Measurements from ENCODE around the gene SLX4. TPM values are rescaled to one million over a fixed set of nuclear protein-coding genes. Genes with fewer than 3 reads are reported as not detected.

SLX4 gene
- total RNA-seq, 3 donors from 2014 or later: 7.6 to 9.1 (median 8.6) TPM

DNA sequence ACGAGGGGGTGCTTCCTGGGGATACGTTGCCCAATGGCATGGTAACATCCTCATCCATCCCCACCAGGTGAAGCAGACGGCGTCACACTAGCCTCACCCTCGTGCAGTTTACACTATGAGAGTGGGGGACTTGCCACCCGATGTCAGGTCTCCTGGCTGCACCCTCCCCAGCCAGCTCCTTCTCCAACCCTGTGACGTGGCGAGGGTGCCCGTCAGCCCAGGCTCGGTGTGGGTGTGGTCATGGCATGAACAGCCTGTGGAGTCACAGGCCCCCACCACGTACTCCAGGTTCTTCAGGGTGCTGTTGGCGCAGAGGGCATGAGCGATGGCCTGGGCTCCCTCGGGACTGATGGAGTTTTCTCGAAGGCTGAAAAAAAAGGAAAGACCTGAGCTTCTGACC is 62.5 kb downstream of the SLX4 start:
- Mint-ChIP-seq H3K4me3 (no peak overlapping the region), H3K4me1 (ENCODE audit: low read depth) (peaks cover 2% of the 10 kb centered on the region), H3K36me3 (ENCODE audit: insufficient read depth) (peaks cover 37% of the 10 kb centered on the region), H3K9me3 (no peaks in the 10 kb centered on the region), H3K27me3 (ENCODE audit: low read depth) (no peaks in the 10 kb centered on the region)
- DNase-seq: no peak
- ATAC-seq: no peak

DNA sequence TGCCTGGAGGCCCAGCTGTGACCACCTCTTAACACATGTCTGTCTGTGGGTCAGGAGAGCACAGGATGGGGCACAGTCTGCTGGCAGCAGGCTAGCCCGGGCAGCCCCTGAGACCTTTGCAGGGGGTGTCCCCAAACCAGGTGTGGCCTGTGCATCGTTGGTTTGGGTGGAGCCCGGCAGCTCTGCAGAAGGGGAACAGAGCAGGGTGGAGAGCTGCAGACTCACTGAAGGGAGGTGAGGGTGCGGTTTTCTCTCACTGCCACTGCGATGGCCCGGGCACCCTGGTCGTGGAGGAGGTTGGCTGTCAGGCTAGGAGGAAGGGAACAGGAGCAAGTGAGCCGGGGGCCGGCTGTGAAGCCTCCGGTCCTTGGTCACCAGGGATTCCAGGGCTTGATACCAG is 63.0 kb downstream of the SLX4 start:
- H3K9me3 Mint-ChIP-seq: no peaks in the 10 kb centered on the region
- no peaks in the 10 kb centered on the region for H3K27me3 Mint-ChIP-seq (ENCODE audit: low read depth)
- no peak overlapping the region for H3K4me3 Mint-ChIP-seq
- peaks cover 2% of the 10 kb centered on the region for H3K4me1 Mint-ChIP-seq (ENCODE audit: low read depth)
- no peak for ATAC-seq
- H3K36me3 Mint-ChIP-seq (ENCODE audit: insufficient read depth): peaks cover 36% of the 10 kb centered on the region
- no peak for DNase-seq

DNA sequence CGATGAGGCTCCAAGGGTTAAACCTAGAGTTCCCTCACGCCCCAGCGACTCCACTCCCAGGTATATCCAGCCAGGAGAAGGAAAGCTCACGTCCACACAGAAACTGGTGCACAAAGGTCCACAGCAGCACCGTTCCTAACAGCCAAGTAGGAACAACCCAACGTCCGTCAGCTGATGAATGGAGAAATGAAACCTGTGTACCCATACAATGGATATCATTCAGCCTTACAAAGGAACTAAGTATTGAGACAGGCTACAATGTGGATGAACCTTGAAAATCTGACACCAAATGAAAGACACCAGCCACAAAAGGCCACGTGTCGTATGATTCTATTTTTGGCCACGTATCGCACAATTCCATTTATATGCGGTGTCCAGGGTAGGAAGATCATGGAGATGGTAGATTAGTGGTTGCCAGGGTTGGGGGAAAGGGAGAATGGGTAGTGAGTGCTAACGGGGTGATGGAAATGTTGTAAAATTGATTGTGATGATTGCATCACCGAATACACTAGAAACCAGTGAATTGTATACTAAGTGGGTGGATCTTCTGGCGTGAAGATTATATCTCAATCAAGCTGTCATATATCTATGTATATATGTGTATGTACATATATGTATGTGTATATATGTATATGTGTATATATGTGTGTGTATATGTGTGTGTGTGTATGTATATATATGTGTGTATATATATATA is 64.3 kb downstream of the SLX4 start:
- H3K9me3 Mint-ChIP-seq: no peaks in the 10 kb centered on the region
- ATAC-seq: no peak
- no peak overlapping the region for H3K4me3 Mint-ChIP-seq
- H3K4me1 Mint-ChIP-seq (ENCODE audit: low read depth): peaks cover 2% of the 10 kb centered on the region
- no peak for DNase-seq
- no peaks in the 10 kb centered on the region for H3K27me3 Mint-ChIP-seq (ENCODE audit: low read depth)
- peaks cover 32% of the 10 kb centered on the region for H3K36me3 Mint-ChIP-seq (ENCODE audit: insufficient read depth)

DNA sequence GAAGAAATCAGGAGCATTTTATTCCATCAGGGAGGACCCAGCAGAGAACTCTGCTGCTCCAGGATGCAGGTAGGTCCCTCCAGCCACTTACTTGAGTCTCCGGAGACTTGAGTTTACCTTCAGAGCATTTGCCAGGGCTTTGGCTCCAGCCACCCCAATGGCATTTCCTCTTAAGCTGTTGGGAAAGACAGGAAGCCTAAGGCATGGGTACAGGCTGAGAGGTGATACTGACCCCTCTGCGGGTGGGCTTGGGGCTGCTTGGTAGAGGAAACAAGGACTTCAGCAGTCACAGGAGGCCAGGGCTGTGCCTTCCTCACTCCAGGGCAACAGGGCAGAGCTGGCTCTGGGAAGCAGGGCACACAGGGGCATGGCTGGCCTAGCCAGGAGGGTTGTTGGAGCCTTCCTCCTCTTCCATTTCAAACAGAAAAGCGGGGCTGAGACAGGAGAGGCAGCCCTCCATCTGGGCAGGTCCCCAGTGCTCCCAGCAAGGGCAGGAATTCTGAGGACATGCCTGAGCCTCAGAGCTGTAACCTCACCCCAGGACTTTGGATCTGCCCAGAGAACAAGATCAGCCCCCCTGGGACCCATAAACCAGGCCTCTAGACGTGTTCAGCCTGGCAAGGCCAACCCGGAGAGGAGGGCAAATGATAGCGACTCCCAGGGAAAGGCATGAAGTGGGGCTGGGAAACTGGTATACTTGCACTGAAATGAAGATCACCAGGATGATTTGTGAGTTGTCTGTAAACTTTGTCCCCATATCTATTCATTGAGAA is 68.6 kb downstream of the SLX4 start:
- DNase-seq (no peak), ATAC-seq (no peak)
- peaks cover 12% of the 10 kb centered on the region for H3K36me3 Mint-ChIP-seq (ENCODE audit: insufficient read depth)
- no peaks in the 10 kb centered on the region for H3K4me1 Mint-ChIP-seq (ENCODE audit: low read depth)
- no peaks in the 10 kb centered on the region for H3K9me3 Mint-ChIP-seq
- H3K27me3 Mint-ChIP-seq (ENCODE audit: low read depth): no peaks in the 10 kb centered on the region
- no peak overlapping the region for H3K4me3 Mint-ChIP-seq

DNA sequence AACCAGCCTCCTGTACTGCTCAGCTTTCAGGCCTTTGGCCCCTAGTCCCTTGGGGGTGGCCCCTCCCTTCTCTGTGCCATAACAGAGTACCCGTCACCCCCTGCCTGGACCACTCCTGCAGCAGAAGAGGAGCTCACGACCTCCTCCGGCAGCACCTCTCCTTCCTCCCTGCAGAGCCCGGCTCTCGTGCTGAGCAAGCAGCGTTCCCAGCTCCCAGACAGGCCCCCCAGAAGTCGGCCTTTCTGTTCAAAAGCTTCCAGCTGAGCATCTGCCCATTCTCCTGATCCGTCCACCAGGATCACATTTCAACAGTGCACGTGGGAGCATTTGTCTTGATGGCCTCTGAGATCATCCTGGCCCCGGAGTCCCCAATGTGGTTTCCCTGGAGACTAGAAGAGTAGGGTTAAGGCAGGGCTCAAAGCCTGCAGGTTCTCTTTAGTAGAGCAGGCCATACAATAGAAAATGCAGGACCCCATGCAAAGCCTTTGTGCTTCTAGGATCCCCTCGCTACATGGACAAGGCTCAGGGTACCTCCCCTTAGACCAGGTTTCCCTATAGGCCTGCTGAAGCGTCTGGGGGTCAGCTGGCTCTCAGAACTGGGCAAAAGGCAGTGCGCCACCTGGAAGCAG is 69.8 kb downstream of the SLX4 start:
- ATAC-seq (no peak), DNase-seq (no peak)
- H3K4me1 Mint-ChIP-seq (ENCODE audit: low read depth): no peaks in the 10 kb centered on the region
- H3K9me3 Mint-ChIP-seq: no peaks in the 10 kb centered on the region
- H3K36me3 Mint-ChIP-seq (ENCODE audit: insufficient read depth): peaks cover 8% of the 10 kb centered on the region
- H3K27me3 Mint-ChIP-seq (ENCODE audit: low read depth): no peaks in the 10 kb centered on the region
- no peak overlapping the region for H3K4me3 Mint-ChIP-seq

DNA sequence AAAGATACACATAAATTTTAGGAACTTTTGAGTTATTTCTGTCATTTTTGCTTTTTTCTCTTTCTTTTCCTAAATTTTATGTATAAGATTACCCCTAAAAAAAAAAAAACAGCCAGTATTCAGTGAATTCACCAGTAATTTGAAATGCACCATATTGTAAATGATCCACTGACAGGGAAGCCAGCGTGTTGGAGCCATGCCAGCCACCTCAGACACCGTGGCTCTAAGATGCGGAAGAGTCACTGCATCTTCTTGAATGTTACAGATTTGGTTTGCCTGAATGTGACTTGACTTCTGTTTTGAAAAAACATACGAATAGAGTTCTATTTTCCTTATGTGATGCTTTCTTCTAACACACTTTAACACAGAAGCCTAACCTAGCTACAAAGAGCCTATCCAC is 73.2 kb downstream of the SLX4 start:
- Mint-ChIP-seq H3K4me3 (no peak overlapping the region), H3K4me1 (ENCODE audit: low read depth) (peaks cover 2% of the 10 kb centered on the region), H3K27me3 (ENCODE audit: low read depth) (no peaks in the 10 kb centered on the region), H3K36me3 (ENCODE audit: insufficient read depth) (peaks cover 19% of the 10 kb centered on the region), H3K9me3 (no peaks in the 10 kb centered on the region)
- ATAC-seq: no peak
- DNase-seq: no peak

DNA sequence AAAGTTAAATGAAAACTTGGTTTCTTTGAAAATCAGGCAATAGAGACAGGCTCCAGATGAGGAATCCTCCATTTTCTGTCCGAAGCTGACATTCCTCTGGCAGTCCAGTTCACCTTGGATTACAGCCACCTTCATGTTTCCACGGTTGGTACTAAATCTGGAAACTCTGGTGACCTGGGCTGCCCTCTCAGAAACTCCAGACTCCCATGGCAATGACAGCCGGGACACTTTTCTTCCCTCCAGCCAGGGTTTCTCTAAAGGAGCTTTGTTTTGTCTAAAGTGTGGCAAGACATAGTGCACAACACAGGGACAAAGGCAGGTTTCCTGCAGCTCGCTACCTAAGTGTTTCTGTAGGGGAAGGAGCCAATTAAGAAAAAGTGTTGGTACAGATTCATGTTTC is 74.6 kb downstream of the SLX4 start:
- Mint-ChIP-seq H3K4me1 (ENCODE audit: low read depth) (peaks cover 2% of the 10 kb centered on the region), H3K4me3 (no peak overlapping the region), H3K9me3 (no peaks in the 10 kb centered on the region), H3K27me3 (ENCODE audit: low read depth) (no peaks in the 10 kb centered on the region), H3K36me3 (ENCODE audit: insufficient read depth) (peaks cover 22% of the 10 kb centered on the region)
- no peak for ATAC-seq
- DNase-seq: no peak

DNA sequence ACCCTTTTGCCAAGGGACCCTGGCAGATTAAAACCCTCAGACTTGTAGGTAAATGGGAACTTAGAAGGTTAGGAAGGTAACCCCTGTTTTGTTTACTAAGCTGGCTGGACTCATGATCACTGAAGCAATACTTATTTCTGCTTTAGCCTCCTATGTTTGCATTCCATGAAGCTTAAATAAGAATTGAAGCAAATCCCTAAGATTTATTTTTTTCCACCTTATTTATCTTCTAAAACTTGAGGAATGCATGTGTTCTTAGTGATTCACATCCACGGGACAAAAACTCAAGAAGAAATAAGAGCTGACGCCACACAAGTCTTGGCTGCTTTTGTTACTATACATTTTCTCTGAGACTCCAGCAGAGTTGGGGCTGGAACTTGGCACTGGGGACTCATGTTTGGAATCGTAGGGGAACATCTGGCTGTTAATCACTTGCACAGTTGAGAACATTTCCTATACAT is 75.1 kb downstream of the SLX4 start:
- Mint-ChIP-seq H3K4me1 (ENCODE audit: low read depth) (peaks cover 2% of the 10 kb centered on the region), H3K36me3 (ENCODE audit: insufficient read depth) (peaks cover 22% of the 10 kb centered on the region), H3K27me3 (ENCODE audit: low read depth) (no peaks in the 10 kb centered on the region), H3K4me3 (no peak overlapping the region), H3K9me3 (no peaks in the 10 kb centered on the region)
- ATAC-seq (no peak), DNase-seq (no peak)

DNA sequence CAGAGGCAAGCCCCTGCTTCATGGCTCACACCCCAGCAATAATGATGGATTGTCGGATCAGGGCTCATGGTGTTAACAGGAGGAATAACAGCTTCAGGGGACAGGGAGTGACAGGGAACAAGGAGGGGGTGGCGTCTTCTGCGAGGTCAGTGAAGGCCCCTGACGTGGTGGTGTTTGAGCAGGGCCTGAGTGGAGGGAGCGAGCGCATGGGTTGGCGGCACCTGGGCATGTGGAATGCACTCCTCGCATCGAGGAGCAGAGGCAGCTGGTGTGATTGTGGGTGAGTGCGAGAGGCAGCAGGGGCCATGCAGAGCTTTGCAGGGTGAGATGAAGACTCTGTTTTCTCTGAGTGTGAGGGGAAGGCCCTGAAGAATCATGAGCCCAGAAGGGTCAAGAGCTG is 77.3 kb downstream of the SLX4 start:
- H3K4me3 Mint-ChIP-seq: no peak overlapping the region
- peaks cover 19% of the 10 kb centered on the region for H3K36me3 Mint-ChIP-seq (ENCODE audit: insufficient read depth)
- peaks cover 2% of the 10 kb centered on the region for H3K4me1 Mint-ChIP-seq (ENCODE audit: low read depth)
- no peaks in the 10 kb centered on the region for H3K27me3 Mint-ChIP-seq (ENCODE audit: low read depth)
- no peaks in the 10 kb centered on the region for H3K9me3 Mint-ChIP-seq
- ATAC-seq (no peak), DNase-seq (no peak)

DNA sequence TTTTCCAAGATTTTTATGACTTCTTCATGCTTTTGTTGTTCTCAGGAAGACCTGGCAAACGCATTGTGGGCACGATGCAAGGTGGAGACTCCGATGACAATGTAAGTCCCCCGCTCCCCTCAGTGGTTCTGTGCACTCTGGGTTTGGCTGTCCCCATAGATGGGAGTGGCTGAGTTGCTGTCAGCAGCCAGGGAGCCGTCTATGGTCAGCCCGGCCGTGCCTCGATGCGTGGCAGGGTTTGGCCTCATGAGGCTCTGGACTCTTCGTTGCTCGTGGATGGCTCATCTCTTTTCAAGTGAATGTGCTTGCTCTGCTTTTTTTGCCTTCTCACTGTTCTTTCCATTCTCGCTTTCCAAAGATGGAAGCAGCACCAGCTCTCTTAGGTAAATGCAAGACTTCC is 78.7 kb downstream of the SLX4 start:
- peaks cover 5% of the 10 kb centered on the region for H3K4me1 Mint-ChIP-seq (ENCODE audit: low read depth)
- DNase-seq (no peak), ATAC-seq (no peak)
- H3K27me3 Mint-ChIP-seq (ENCODE audit: low read depth): no peaks in the 10 kb centered on the region
- H3K36me3 Mint-ChIP-seq (ENCODE audit: insufficient read depth): peaks cover 28% of the 10 kb centered on the region
- no peaks in the 10 kb centered on the region for H3K9me3 Mint-ChIP-seq
- H3K4me3 Mint-ChIP-seq: no peak overlapping the region

Other genes starting within 250 kb of the SLX4 start
- 10 to 100 TPM; 12.7 to 13.2 (median 12.7) TPM for gene ZSCAN32, start 210.6 kb downstream of the SLX4 start, total RNA-seq
- gene ZNF174, start 210.4 kb downstream of the SLX4 start, total RNA-seq: 1 to 10 TPM; 8.9 to 10.0 (median 9.2) TPM
- gene ZNF597, start 168.1 kb downstream of the SLX4 start, total RNA-seq: 1 to 10 TPM; 1.2 to 1.5 (median 1.3) TPM
- 10 to 100 TPM; 27.3 to 29.3 (median 27.8) TPM for gene NAA60, start 167.9 kb downstream of the SLX4 start, total RNA-seq
- gene C16orf90, start 116.1 kb downstream of the SLX4 start, total RNA-seq: not detected
- 10 to 100 TPM; 12.0 to 15.0 (median 14.8) TPM for gene CLUAP1, start 110.6 kb downstream of the SLX4 start, total RNA-seq
- gene NLRC3, start 34.2 kb downstream of the SLX4 start, total RNA-seq: 1 to 10 TPM; 7.8 to 8.3 (median 7.9) TPM
- gene DNASE1, start 43.1 kb upstream of the SLX4 start, total RNA-seq: 1 to 10 TPM; 3.7 to 4.2 (median 3.9) TPM
- 100 to 1,000 TPM; 429 to 526 (median 435) TPM for gene TRAP1, start 105.9 kb upstream of the SLX4 start, total RNA-seq